GM21360 (cell line): ENCODE results near the gene PDE4B.
A peak's percentile ranks its signal among the peaks of the same experiment; 100 is the strongest.
"Not testable (repeated sequence)": the region's sequence is repeated elsewhere in the genome, so short reads cannot be mapped to it uniquely, and the experiment has no call there.

ENCODE experiments used
- ATAC-seq: cut with Tn5 transposase; IDR thresholded peaks from one replicate; pipeline ENCODE4 v1.9.1; 2021; ENCODE audit warnings: mild to moderate bottlenecking, moderate library complexity; ENCODE audit not compliant: unreplicated experiment

The PDE4B gene

GRCh38 chr1:66401244-66401643 is 608.5 kb downstream of the PDE4B start:
- ATAC-seq = no peak

- ATAC-seq = peak; percentile 79
Observed at GRCh38 chr1:66402194-66402593, 609.5 kb downstream of the PDE4B start.

- no peak for ATAC-seq
Observed at GRCh38 chr1:66403007-66403731, 610.5 kb downstream of the PDE4B start.

GRCh38 chr1:66405061-66405460 is 612.4 kb downstream of the PDE4B start:
- ATAC-seq = no peak

DNA sequence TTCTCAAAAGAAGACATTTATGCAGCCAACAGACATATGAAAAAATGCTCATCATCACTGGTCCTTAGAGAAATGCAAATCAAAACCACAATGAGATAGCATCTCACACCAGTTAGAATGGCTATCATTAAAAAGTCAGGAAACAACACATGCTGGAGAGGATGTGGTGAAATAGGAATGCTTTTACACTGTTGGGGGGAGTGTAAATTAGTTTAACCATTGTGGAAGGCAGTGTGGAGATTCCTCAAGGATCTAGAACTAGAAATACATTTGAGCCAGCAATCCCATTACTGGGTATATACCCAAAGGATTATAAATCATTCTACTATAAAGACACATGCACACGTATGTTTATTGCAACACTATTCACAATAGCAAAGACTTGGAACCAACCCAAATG is 618.8 kb downstream of the PDE4B start:
- not testable (repeated sequence) for ATAC-seq

GRCh38 chr1:66412704-66413103 is 620.0 kb downstream of the PDE4B start:
- ATAC-seq = no peak

DNA sequence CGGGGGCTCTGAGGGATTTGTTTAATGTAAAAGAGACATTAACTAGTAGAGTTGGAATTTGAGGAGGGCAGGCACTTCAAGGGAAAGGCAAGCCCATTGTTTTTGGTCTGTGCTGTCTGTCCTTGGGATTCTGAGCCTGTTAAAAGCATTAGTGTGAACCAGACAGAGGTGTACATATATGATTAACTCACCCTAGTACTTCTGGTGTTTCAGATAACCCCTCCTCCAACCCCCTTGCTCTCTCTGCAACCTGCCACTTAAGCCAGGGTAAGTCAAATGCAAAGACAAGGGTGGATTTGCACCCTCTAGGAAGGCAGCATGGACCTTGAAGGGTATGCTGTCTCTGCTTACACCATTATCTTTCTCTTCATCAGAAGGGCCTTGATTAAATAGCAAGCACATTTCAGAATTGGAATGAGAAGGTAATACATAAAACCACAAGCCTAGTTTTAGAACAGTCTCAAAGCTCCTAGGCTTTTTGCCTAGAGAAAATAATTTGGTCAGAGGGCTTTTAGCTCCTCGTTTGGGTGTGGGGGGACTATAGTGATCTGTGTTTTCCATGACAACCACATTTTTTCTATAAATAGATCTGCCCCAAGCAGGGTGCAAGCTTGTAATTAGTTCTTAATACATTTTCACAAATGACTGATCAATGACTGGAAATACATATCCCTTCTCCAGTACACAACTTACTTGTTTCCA is 620.6 kb downstream of the PDE4B start:
- ATAC-seq = no peak

GRCh38 chr1:66413838-66414175 is 621.1 kb downstream of the PDE4B start:
- ATAC-seq = no peak

DNA sequence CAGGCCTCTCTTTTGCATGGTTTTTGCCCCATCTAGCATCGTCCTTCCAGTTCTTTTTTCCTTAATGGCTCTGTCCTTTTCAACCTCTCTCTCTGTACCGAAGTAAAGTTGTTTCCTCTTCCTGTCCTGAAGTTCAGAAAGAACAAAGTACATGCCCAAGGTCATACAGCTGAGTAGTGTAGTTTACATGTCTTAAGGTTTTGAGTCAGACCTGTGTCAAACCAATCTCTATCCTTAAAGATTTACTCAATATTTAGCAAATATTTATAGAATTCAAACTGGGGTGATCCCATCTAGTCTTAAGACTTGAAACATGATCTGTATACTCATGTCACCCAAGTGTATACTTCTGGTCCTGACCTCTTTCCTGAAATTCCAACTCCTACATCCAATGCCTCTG is 622.6 kb downstream of the PDE4B start:
- no peak for ATAC-seq

DNA sequence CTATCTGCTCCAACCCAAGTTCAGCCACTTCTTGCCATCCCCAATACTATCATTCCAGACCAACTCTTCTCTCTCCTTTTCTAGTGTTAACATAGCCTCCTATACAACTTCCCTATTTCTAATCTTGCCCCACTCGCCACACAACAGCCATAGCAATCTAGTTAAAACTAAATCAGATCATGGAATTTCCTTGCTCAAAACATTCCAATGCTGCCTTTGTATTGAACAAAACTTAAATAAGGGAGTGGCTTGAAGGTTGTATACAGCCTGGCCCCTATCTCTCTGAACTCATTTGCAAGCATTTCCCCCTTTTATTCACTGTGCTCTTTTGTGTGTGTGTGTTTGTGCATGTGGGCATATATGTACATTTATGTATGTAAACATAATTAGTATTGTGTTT is 623.2 kb downstream of the PDE4B start:
- no peak for ATAC-seq

GRCh38 chr1:66416295-66416694 is 623.6 kb downstream of the PDE4B start:
- no peak for ATAC-seq

- ATAC-seq = no peak
Observed at GRCh38 chr1:66418021-66418420, 625.3 kb downstream of the PDE4B start.

- not testable (repeated sequence) for ATAC-seq
Observed at GRCh38 chr1:66420171-66420570, 627.5 kb downstream of the PDE4B start.

DNA sequence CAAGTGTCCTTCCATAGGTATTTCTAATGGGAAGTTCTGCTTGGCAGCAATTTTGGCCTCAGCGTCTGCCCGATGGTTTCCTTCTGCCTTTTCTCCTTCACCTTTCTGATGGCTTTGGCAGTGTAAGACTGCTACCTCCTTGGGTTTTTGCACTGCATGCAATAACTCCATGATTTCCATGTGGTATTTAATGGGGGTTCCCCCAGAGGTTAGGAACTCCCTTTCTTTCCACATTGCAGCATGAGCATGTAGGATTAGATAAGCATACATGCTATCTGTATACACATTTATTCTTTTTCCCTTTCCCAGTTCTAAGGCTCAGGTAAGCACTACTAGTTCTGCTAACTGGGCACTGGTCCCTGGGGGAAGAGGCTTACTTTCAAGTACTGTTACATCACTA is 628.2 kb downstream of the PDE4B start:
- ATAC-seq = not testable (repeated sequence)

DNA sequence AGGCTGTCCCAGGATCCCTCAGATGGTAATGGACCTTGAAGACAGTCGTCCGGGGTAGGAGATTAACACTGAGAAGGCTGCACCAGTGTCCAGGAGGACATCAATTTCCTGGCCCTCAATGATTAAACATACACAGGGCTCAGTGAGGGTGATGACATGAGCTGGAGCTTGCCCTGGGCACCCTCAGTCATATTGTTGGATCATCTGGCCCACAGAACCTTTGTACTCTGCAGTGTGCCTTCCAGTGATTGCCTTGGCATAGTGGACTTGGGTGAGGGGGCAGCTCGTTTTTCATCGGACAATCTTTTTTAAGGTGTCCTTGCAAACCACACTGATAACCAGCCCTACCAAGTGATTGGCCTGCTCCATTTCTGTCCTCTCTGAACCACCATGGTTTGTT is 630.1 kb downstream of the PDE4B start:
- ATAC-seq = no peak
